GM23338 (cell line): ENCODE data around the gene CCDC177. TPM values are rescaled to one million over a fixed set of nuclear protein-coding genes. Genes with fewer than 3 reads are reported as not detected.

Source experiments
- ATAC-seq: fragments of 200-7000 bp; cut with Tn5 transposase; 3 replicates; pipeline ENCODE4 v1.9.1; 2020
- DNase-seq: peaks from one replicate; pipeline ENCODE4 v3.0.0-alpha.2; 2015; ENCODE audit warnings: low spot score
- H2AFZ ChIP-seq: fragments of 200-600 bp; sonication (generic); 2 replicates; pipeline ENCODE4 v1.8.0; 2016; ENCODE audit warnings: antibody characterized with exemption, mild to moderate bottlenecking, moderate library complexity
- H3F3A ChIP-seq: fragments of 200-600 bp; sonication (generic); replicated peaks from 2 replicates; pipeline ENCODE4 v1.8.0; 2017; ENCODE audit warnings: antibody characterized with exemption, mixed run types, low read depth
- H3K27ac ChIP-seq: fragments of 200-600 bp; sonication (generic); 2 replicates; pipeline ENCODE4 v1.6.1; 2016; ENCODE audit warnings: low read depth
- H3K27me3 ChIP-seq: fragments of 200-600 bp; sonication (generic); 2 replicates; pipeline ENCODE4 v1.8.0; 2016; ENCODE audit warnings: mild to moderate bottlenecking, mixed run types, moderate library complexity; ENCODE audit not compliant: insufficient read depth
- H3K36me3 ChIP-seq: fragments of 200-600 bp; sonication (generic); 2 replicates; pipeline ENCODE4 v1.8.0; 2016; ENCODE audit warnings: mild to moderate bottlenecking; ENCODE audit not compliant: insufficient read depth
- H3K4me1 ChIP-seq: fragments of 200-600 bp; sonication (generic); 2 replicates; pipeline ENCODE4 v1.8.0; 2016; ENCODE audit warnings: mild to moderate bottlenecking, moderate library complexity; ENCODE audit not compliant: insufficient read depth
- H3K4me2 ChIP-seq: fragments of 200-600 bp; sonication (generic); 2 replicates; pipeline ENCODE4 v1.7.1; 2017; ENCODE audit warnings: mixed run types
- H3K4me3 ChIP-seq: fragments of 200-600 bp; sonication (generic); 2 replicates; pipeline ENCODE4 v1.6.1; 2016; ENCODE audit warnings: mixed run types
- H3K79me2 ChIP-seq: fragments of 200-600 bp; sonication (generic); replicated peaks from 2 replicates; pipeline ENCODE4 v1.8.0; 2017; ENCODE audit warnings: mild to moderate bottlenecking; ENCODE audit not compliant: insufficient read depth
- H3K9me2 ChIP-seq: fragments of 200-600 bp; sonication (generic); 2 replicates; pipeline ENCODE4 v1.8.0; 2017; ENCODE audit not compliant: insufficient read depth
- H4K20me1 ChIP-seq: fragments of 200-600 bp; sonication (generic); replicated peaks from 2 replicates; pipeline ENCODE4 v1.8.0; 2017; ENCODE audit warnings: mild to moderate bottlenecking; ENCODE audit not compliant: insufficient read depth
- H3K27ac Mint-ChIP-seq: 2 replicates; pipeline ENCODE4 v1.8.0; 2020; ENCODE audit warnings: inconsistent platforms, mild to moderate bottlenecking, moderate library complexity, mixed read lengths
- H3K27me3 Mint-ChIP-seq: 3 replicates; pipeline ENCODE4 v1.8.0; 2022; ENCODE audit warnings: low read depth, mild to moderate bottlenecking, moderate library complexity, mixed read lengths, inconsistent platforms; ENCODE audit not compliant: insufficient read depth, poor library complexity
- H3K36me3 Mint-ChIP-seq: 3 replicates; pipeline ENCODE4 v1.8.0; 2021; ENCODE audit warnings: low read depth, mild to moderate bottlenecking, inconsistent platforms, moderate library complexity, mixed read lengths
- H3K4me1 Mint-ChIP-seq: 3 replicates; pipeline ENCODE4 v1.8.0; 2020; ENCODE audit warnings: mild to moderate bottlenecking, inconsistent platforms, mixed read lengths
- H3K4me3 Mint-ChIP-seq: 3 replicates; pipeline ENCODE4 v1.8.0; 2021; ENCODE audit warnings: moderate library complexity, mild to moderate bottlenecking, inconsistent platforms, mixed read lengths
- H3K9me3 Mint-ChIP-seq: 3 replicates; pipeline ENCODE4 v1.8.0; 2020; ENCODE audit warnings: moderate library complexity, mild to moderate bottlenecking, inconsistent platforms, mixed read lengths
- CREB1 ChIP-seq: fragments of 250-450 bp; sonication (Bioruptor Pico); IDR thresholded peaks from 2 replicates; pipeline ENCODE4 v1.5.0; 2020; ENCODE audit warnings: low read depth, mild to moderate bottlenecking, moderate library complexity
- CTCF ChIP-seq, 2 experiments: fragments of 200-600 bp in 1 of 2; sonication (generic) in 1 of 2; conservative IDR thresholded peaks; 2 replicates each; pipeline versions ENCODE4 v1.5.1 to v1.6.1; 2016 to 2017; ENCODE audit warnings: antibody characterized with exemption in 2 of 2, low read depth in 2 of 2, mild to moderate bottlenecking in 2 of 2, moderate library complexity in 1 of 2
- EZH2 ChIP-seq: fragments of 200-600 bp; sonication (generic); IDR thresholded peaks from one replicate; pipeline ENCODE4 v1.8.0; 2017; ENCODE audit warnings: antibody characterized with exemption, mild to moderate bottlenecking, low read depth; ENCODE audit not compliant: unreplicated experiment
- EZH2phosphoT487 ChIP-seq: fragments of 200-600 bp; sonication (generic); IDR thresholded peaks from one replicate; pipeline ENCODE4 v1.8.1; 2018; ENCODE audit warnings: antibody characterized with exemption; ENCODE audit not compliant: unreplicated experiment
- JUNB ChIP-seq: IDR thresholded peaks from one replicate; pipeline ENCODE4 v1.6.1; 2016; ENCODE audit warnings: antibody characterized with exemption; ENCODE audit not compliant: unreplicated experiment
- NANOG ChIP-seq: IDR thresholded peaks from 2 replicates; pipeline ENCODE4 v1.6.1; 2016; ENCODE audit warnings: antibody characterized with exemption, borderline replicate concordance
- POLR2AphosphoS5 ChIP-seq: IDR thresholded peaks from 2 replicates; pipeline ENCODE4 v1.6.1; 2016; ENCODE audit warnings: antibody characterized with exemption, low read depth
- REST ChIP-seq: IDR thresholded peaks from one replicate; pipeline ENCODE4 v1.6.1; 2018; ENCODE audit warnings: antibody characterized with exemption; ENCODE audit not compliant: unreplicated experiment
- STAT1 ChIP-seq: IDR thresholded peaks from one replicate; pipeline ENCODE4 v1.6.1; 2016; ENCODE audit warnings: antibody characterized with exemption; ENCODE audit not compliant: unreplicated experiment
- ZNF114 ChIP-seq: fragments of 250-450 bp; sonication (Bioruptor Pico); IDR thresholded peaks from 2 replicates; pipeline ENCODE4 v1.5.0; 2020; ENCODE audit warnings: mild to moderate bottlenecking, moderate library complexity
- ZNF331 ChIP-seq: fragments of 250-450 bp; sonication (Bioruptor Pico); IDR thresholded peaks from 2 replicates; pipeline ENCODE4 v1.5.0; 2020; ENCODE audit warnings: low read depth, mild to moderate bottlenecking, moderate library complexity
- ZNF462 ChIP-seq: fragments of 250-450 bp; sonication (Bioruptor Pico); IDR thresholded peaks from 2 replicates; pipeline ENCODE4 v1.5.0; 2020; ENCODE audit warnings: mild to moderate bottlenecking, moderate library complexity
- polyA plus RNA-seq: library from polyadenylated mRNA; unstranded; fragments of >200 nt; fragmentation: Nextera tagmentation; extraction: Ambion mirVana; gene quantifications from 2 replicates; pipeline ENCODE4 v1.2.1, GENCODE V29; 2016
- total RNA-seq: library from RNA; depleted of rRNA; stranded (reverse); fragments of >200 nt; shearing (Covaris generic); gene quantifications from 2 replicates; pipeline ENCODE4 v1.2.3, GENCODE V29; 2014
- TF ChIP-seq, protein P1 (sequence below): IDR thresholded peaks from 2 replicates; pipeline ENCODE4 v1.6.1; 2016; ENCODE audit warnings: antibody characterized with exemption

Gene CCDC177
- total and polyA plus RNA-seq, 2 experiments from 2014 or later: 0.18 to 1.7 TPM

DNA sequence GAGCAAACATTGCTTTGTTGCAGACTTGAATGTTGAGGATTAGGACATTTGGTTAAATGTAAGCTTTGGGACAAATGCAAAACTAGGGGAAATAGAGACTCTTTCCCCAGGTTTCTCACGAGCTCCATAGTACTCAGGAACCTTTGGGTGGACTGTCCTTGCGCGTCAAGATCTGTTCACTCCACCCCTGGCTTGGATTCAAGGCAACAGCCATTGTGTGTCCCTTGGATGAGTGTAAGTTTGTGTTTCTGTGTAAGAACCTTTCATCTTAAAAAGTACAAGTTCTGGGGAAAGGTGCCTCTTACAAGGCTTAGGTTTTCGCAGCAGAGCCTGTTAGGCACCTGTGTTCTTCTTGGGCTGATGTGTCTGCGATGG is 40.4 kb upstream of the CCDC177 start:
- Mint-ChIP-seq H3K4me3 (no peak overlapping the region), H3K27ac (no peak overlapping the region), H3K9me3 (no peaks in the 10 kb centered on the region), H3K4me1 (peaks cover 35% of the 10 kb centered on the region), H3K27me3 (peaks cover 12% of the 10 kb centered on the region), H3K36me3 (no peaks in the 10 kb centered on the region; the same call in 2 of the 3 replicates)
- TF ChIP-seq JUNB (no peak), EZH2phosphoT487 (no peak), ZNF331 (CRISPR knock-in tag) (no peak), EZH2 (no peak), ZNF114 (CRISPR knock-in tag) (no peak), NANOG (no peak), CREB1 (CRISPR knock-in tag) (no peak), ZNF462 (CRISPR knock-in tag) (no peak), STAT1 (no peak), CTCF (conservative IDR thresholded peaks at IDR 0.05; ENCODE audit: low read depth in 2 of 2) (no peak), REST (no peak), POLR2AphosphoS5 (no peak)
- TF ChIP-seq, protein P1, sequence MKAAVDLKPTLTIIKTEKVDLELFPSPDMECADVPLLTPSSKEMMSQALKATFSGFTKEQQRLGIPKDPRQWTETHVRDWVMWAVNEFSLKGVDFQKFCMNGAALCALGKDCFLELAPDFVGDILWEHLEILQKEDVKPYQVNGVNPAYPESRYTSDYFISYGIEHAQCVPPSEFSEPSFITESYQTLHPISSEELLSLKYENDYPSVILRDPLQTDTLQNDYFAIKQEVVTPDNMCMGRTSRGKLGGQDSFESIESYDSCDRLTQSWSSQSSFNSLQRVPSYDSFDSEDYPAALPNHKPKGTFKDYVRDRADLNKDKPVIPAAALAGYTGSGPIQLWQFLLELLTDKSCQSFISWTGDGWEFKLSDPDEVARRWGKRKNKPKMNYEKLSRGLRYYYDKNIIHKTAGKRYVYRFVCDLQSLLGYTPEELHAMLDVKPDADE: no peak
- ATAC-seq: no peak
- H3K4me1 ChIP-seq: peaks cover 13% of the 10 kb centered on the region
- H3K4me3 ChIP-seq: no peak overlapping the region
- no peaks in the 10 kb centered on the region; the same call in 1 of the 2 replicates for H3F3A ChIP-seq
- no peak overlapping the region for H2AFZ ChIP-seq
- no peak overlapping the region for H3K27ac ChIP-seq
- H3K9me2 ChIP-seq: no peaks in the 10 kb centered on the region
- no peaks in the 10 kb centered on the region for H3K79me2 ChIP-seq
- peaks cover 19% of the 10 kb centered on the region for H3K27me3 ChIP-seq
- no peak for DNase-seq
- no peaks in the 10 kb centered on the region for H4K20me1 ChIP-seq
- H3K36me3 ChIP-seq: no peaks in the 10 kb centered on the region
- no peak overlapping the region for H3K4me2 ChIP-seq
